HL-60/S4 treated with phorbol 12-myristate 13-acetate at 8.2 ng/mL for 4 days and 3 days (cell line): Measurements from ENCODE around the gene GOLGA8B.
"Not testable (repeated sequence)": the region's sequence is repeated elsewhere in the genome, so short reads cannot be mapped to it uniquely, and the experiment has no call there.

ENCODE experiments used
- in situ Hi-C: fragments of 300-500 bp; cut with MboI; formaldehyde crosslinking; loops from 2 replicates; pipeline ENCODE4 v1.15.0; 2022; ENCODE audit warnings: low sequenced_read_pairs

The GOLGA8B gene

GRCh38 chr15:34598799-34599585, 15.5 kb upstream of the GOLGA8B start:
- in situ Hi-C loops, result no loop called here

GRCh38 chr15:34597316-34597715, 13.9 kb upstream of the GOLGA8B start:
- in situ Hi-C loops, result no loop called here

- in situ Hi-C loops, result no loop called here
These were observed 10.9 kb upstream of the GOLGA8B start for GRCh38 chr15:34594361-34594760.

DNA sequence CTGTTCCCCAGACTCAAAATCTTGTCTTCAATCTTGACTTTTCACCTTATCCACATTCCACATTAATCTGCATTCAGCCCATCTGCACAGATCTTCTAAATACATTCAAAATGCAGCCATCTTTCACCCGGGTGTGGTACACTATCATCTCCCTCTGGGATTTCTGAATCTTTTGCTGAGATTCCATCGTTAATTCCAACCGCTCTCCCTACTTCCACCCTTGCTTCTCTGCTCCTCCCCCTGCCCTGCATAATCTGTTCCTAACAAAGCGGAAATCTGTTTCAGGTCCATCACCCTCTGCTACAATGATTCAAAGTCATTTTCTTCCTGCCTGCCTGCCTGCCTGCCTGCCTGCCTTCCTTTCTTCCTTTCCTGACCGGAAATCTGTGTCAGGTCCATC, 7.9 kb upstream of the GOLGA8B start:
- in situ Hi-C loops, result no loop called here

- in situ Hi-C loops, result no loop called here
These were observed 4.7 kb upstream of the GOLGA8B start for GRCh38 chr15:34588046-34588674.

DNA sequence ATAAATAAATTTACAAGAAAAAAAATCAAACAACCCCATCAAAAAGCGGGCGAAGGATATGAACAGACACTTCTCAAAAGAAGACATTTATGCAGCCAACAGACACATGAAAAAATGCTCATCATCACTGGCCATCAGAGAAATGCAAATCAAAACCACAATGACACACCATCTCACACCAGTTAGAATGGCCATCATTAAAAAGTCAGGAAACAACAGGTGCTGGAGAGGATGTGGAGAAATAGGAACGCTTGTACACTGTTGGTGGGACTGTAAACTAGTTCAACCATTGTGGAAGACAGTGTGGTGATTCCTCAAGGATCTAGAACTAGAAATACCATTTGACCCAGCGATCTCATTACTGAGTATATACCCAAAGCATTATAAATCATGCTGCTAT, 2.5 kb upstream of the GOLGA8B start:
- in situ Hi-C loops, result not testable (repeated sequence)

DNA sequence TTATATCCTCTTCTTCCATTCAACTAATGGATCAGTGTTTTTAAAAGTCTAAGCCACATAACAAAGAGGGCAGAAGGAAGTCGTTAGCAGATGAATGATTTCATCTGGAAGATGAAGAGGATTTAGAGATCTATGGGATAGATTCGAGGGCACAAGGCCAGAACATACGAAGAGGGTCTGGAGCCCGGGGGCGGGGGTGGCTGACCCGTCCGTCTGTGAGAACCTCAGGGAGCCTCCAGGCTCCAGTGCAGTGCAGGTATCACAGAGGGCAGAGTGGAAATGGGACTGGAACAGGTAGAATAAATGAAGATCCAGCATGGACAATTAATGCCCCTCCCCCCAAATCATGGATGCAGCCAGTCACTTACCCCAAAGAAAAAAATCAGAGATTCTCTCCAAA, 1.5 kb upstream of the GOLGA8B start:
- in situ Hi-C loops, result no loop called here

DNA sequence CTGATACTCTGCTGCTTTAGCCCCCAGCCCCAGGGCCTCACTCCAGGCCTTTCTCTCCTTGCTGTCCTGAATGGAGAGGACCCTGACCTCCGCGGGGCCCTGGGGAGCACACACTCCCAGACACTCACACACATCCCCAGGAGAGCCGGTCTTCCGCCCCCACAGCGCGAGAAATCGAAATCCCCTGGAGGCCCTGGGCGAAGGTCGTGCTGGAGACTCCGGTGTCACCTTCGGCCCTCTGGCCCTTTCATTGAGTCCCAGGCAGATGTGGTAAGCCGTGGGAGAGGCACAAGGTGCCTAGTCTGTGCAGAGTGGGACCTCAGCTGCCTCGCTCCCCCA, 848 bp upstream of the GOLGA8B start:
- in situ Hi-C loops, result no loop called here

GRCh38 chr15:34582461-34583371, 735 bp downstream of the GOLGA8B start:
- in situ Hi-C loops, result no loop called here

GRCh38 chr15:34581687-34582460, 1.6 kb downstream of the GOLGA8B start:
- in situ Hi-C loops, result not testable (repeated sequence)

DNA sequence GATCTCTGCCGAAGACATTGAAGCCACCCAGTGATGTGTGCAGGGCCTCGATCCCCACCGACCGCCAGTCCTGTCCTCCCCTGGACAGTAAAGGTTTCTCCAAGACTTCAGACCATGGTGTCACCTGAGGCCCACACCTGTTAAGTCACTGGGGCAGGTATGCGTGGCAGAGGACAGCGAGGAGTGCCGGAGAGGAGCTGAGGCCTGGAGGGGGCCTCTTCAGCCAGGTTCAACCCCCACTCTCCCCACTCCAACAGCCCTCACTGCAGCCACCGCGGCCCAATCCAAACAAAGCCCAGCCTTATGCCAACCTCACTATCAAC, 2.4 kb downstream of the GOLGA8B start:
- in situ Hi-C loops, result no loop called here

GRCh38 chr15:34580251-34581042, 3.0 kb downstream of the GOLGA8B start:
- in situ Hi-C loops, result not testable (repeated sequence)

DNA sequence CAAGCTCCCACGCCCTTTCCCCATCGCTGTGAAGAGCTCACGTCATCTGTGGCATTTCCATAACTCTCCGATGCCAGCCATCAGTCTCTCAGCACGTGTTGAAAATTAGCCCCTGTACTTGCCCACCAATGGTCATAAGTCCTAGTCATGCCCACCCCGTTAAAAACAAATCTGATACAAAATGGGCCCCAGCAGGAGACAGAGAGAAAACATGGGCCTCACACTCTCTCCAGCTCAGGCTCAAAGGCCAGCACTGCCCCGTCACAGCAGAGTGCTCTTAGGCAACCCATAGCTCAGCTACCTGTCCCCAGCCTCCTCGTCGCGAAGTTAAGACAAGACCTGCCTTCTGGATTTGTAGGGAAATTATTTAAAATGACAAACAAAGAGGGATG, 5.2 kb downstream of the GOLGA8B start:
- in situ Hi-C loops, result no loop called here

GRCh38 chr15:34577658-34578282, 5.7 kb downstream of the GOLGA8B start:
- in situ Hi-C loops, result not testable (repeated sequence)

DNA sequence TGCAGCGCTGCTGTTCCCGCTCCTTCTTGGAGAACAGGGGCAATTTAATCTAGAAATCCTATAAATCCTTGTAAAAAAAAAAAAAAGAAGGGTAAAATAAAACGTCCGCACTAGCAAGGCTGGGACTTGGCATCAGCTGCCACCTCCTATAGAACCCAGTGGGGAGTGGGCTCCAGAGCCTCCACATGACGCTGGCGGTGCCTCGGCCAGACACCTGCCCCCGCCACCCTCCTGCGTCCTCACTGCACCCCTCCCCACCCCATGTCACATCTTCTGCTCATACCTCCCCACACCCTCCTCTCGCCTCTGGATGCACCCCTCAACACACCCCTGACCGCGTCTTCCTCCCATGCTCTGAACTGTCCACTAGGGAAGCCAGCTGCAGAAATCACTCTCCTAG, 8.4 kb downstream of the GOLGA8B start:
- in situ Hi-C loops, result not testable (repeated sequence)

GRCh38 chr15:34572921-34573320, 10.5 kb downstream of the GOLGA8B start:
- in situ Hi-C loops, result not testable (repeated sequence)

GRCh38 chr15:34572019-34572641, 11.3 kb downstream of the GOLGA8B start:
- in situ Hi-C loops, result not testable (repeated sequence)

DNA sequence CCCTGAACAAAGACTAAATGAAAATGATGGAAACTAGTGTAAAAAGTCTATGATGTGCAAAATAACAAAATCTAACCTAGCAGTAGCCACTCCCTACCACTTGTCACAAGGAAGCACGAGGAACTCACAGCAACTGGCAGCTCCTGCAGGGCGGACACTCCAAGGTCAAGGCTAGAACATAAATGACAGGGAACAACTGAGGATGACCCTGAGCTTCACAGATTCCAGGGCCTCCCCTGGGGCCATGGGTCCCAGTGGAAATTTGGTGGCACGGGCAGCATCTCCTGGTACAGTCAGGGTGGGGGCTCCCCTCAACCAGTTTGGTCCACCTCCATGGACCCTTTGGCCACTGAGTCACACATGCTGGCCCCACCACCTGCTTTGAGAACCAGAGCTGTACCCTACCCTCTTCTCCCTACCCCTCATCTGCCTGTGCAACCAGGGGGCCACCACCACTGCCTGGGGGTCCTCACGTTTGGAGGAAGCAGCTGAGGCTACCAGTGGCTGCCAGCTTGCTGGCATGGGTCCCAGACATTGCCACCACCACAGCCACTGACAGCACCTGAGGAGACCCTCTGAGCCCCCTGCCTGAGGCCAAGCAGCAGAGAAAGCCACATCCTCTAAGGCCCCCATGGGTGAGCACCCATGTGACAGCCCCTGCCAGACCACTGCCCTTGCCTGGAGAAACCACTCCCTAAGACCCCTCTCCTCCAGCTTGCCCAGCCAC, 13.6 kb downstream of the GOLGA8B start:
- in situ Hi-C loops, result not testable (repeated sequence)

- in situ Hi-C loops, result not testable (repeated sequence)
These were observed 16.3 kb downstream of the GOLGA8B start for GRCh38 chr15:34567174-34567573.
